HepG2 (cell line): ENCODE results near the gene ABHD4.

Experiments used
- CREB1 ChIP-seq, 2 experiments: fragments of 450-650 bp in 1 of 2; IDR thresholded peaks; 2 replicates each; pipeline ENCODE4 v1.6.1; 2016 to 2017; ENCODE audit warnings: control low read depth in 1 of 2, mild to moderate bottlenecking in 1 of 2, missing compliant biosample characterization in 1 of 2, missing genetic modification characterization in 1 of 2
- HNRNPH1 ChIP-seq: fragments of 200-400 bp; formaldehyde crosslinking; optimal IDR thresholded peaks from 2 replicates; pipeline ENCODE3; 2017; ENCODE audit warnings: mild to moderate bottlenecking, low read depth, low read length
- KDM5B ChIP-seq: sonication (generic); formaldehyde crosslinking; IDR thresholded peaks from 2 replicates; pipeline ENCODE4 v1.4.0; 2020; ENCODE audit warnings: missing genetic modification reagents, mild to moderate bottlenecking, borderline replicate concordance
- RFX1 ChIP-seq: fragments of 450-650 bp; IDR thresholded peaks from 2 replicates; pipeline ENCODE4 v1.6.1; 2017
- SPEN ChIP-seq: sonication (generic); formaldehyde crosslinking; IDR thresholded peaks from 2 replicates; pipeline ENCODE4 v1.5.1; 2020; ENCODE audit warnings: low read depth, mild to moderate bottlenecking, missing genetic modification reagents
- TBL1XR1 ChIP-seq: fragments of 150-350 bp; IDR thresholded peaks from 2 replicates; pipeline ENCODE4 v1.6.1; 2014; ENCODE audit warnings: borderline replicate concordance, low read length; ENCODE audit not compliant: partially characterized antibody
- XBP1 ChIP-seq: sonication (generic); formaldehyde crosslinking; IDR thresholded peaks from 2 replicates; pipeline ENCODE4 v1.5.0; 2020; ENCODE audit warnings: missing genetic modification reagents
- ZNF160 ChIP-seq: sonication (generic); formaldehyde crosslinking; IDR thresholded peaks from 2 replicates; pipeline ENCODE4 v1.8.0; 2022; ENCODE audit warnings: mild to moderate bottlenecking, inconsistent platforms, missing genetic modification reagents
- ZNF782 ChIP-seq: sonication (generic); formaldehyde crosslinking; IDR thresholded peaks from 2 replicates; pipeline ENCODE4 v1.4.0; 2020; ENCODE audit warnings: missing genetic modification reagents, mild to moderate bottlenecking, borderline replicate concordance
- TF ChIP-seq, protein P1 (sequence below): sonication (generic); formaldehyde crosslinking; IDR thresholded peaks from 2 replicates; pipeline ENCODE4 v1.4.0; 2020; ENCODE audit warnings: missing genetic modification reagents
- TF ChIP-seq, protein P2 (sequence below): sonication (generic); formaldehyde crosslinking; IDR thresholded peaks from 2 replicates; pipeline ENCODE4 v1.5.0; 2020; ENCODE audit warnings: mild to moderate bottlenecking, missing genetic modification reagents, moderate library complexity
- TF ChIP-seq, protein P3 (sequence below): sonication (generic); formaldehyde crosslinking; IDR thresholded peaks from 2 replicates; pipeline ENCODE4 v1.9.0; 2021; ENCODE audit warnings: missing genetic modification reagents, mild to moderate bottlenecking, borderline replicate concordance
- TF ChIP-seq, protein P4 (sequence below): sonication (generic); formaldehyde crosslinking; IDR thresholded peaks from 2 replicates; pipeline ENCODE4 v1.4.0; 2020; ENCODE audit warnings: mild to moderate bottlenecking, missing genetic modification reagents
- TF ChIP-seq, protein P5 (sequence below): sonication (generic); formaldehyde crosslinking; IDR thresholded peaks from 2 replicates; pipeline ENCODE4 v1.4.0; 2020; ENCODE audit warnings: mild to moderate bottlenecking, low read depth, missing genetic modification reagents

DNA sequence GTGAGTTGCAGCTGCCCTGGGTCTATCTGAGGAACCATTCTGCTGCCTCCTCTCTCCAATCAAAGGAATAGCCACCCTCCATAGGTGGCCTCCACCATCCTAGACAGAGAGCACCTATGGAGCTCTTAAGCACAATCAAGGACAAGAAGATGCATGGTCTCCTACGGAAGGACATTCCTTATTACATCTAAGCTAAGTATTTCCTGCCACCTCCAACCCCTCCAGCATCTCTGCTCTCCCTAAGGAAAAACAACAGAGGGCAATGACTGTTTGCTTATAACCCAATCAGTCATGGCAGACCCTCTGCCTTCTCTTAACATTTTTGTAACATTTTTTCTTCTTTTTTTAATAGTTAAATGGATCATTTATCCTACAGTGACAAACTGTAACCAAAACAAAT is 60.8 kb downstream of the ABHD4 start:
- TF ChIP-seq ZNF782 = no peak
- TF ChIP-seq TBL1XR1 = no peak
- no peak for TF ChIP-seq KDM5B (CRISPR knock-in tag)
- TF ChIP-seq RFX1 = no peak
- TF ChIP-seq, protein P1, sequence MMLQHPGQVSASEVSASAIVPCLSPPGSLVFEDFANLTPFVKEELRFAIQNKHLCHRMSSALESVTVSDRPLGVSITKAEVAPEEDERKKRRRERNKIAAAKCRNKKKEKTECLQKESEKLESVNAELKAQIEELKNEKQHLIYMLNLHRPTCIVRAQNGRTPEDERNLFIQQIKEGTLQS (CRISPR knock-in tag) = no peak
- no peak for TF ChIP-seq XBP1 (CRISPR knock-in tag)
- TF ChIP-seq SPEN (CRISPR knock-in tag) = no peak
- TF ChIP-seq, protein P2, sequence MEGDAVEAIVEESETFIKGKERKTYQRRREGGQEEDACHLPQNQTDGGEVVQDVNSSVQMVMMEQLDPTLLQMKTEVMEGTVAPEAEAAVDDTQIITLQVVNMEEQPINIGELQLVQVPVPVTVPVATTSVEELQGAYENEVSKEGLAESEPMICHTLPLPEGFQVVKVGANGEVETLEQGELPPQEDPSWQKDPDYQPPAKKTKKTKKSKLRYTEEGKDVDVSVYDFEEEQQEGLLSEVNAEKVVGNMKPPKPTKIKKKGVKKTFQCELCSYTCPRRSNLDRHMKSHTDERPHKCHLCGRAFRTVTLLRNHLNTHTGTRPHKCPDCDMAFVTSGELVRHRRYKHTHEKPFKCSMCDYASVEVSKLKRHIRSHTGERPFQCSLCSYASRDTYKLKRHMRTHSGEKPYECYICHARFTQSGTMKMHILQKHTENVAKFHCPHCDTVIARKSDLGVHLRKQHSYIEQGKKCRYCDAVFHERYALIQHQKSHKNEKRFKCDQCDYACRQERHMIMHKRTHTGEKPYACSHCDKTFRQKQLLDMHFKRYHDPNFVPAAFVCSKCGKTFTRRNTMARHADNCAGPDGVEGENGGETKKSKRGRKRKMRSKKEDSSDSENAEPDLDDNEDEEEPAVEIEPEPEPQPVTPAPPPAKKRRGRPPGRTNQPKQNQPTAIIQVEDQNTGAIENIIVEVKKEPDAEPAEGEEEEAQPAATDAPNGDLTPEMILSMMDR (CRISPR knock-in tag) = no peak
- TF ChIP-seq, protein P3, sequence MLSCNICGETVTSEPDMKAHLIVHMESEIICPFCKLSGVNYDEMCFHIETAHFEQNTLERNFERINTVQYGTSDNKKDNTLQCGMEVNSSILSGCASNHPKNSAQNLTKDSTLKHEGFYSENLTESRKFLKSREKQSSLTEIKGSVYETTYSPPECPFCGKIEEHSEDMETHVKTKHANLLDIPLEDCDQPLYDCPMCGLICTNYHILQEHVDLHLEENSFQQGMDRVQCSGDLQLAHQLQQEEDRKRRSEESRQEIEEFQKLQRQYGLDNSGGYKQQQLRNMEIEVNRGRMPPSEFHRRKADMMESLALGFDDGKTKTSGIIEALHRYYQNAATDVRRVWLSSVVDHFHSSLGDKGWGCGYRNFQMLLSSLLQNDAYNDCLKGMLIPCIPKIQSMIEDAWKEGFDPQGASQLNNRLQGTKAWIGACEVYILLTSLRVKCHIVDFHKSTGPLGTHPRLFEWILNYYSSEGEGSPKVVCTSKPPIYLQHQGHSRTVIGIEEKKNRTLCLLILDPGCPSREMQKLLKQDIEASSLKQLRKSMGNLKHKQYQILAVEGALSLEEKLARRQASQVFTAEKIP = no peak
- TF ChIP-seq, protein P4, sequence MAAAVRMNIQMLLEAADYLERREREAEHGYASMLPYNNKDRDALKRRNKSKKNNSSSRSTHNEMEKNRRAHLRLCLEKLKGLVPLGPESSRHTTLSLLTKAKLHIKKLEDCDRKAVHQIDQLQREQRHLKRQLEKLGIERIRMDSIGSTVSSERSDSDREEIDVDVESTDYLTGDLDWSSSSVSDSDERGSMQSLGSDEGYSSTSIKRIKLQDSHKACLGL = no peak
- TF ChIP-seq, protein P5, sequence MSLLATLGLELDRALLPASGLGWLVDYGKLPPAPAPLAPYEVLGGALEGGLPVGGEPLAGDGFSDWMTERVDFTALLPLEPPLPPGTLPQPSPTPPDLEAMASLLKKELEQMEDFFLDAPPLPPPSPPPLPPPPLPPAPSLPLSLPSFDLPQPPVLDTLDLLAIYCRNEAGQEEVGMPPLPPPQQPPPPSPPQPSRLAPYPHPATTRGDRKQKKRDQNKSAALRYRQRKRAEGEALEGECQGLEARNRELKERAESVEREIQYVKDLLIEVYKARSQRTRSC (CRISPR knock-in tag) = no peak
- no peak for TF ChIP-seq HNRNPH1
- TF ChIP-seq ZNF160 = no peak
- TF ChIP-seq CREB1 (IDR thresholded peaks at IDR 0.05) = no peak
- TF ChIP-seq CREB1 (CRISPR knock-in tag; IDR thresholded peaks at IDR 0.05) = no peak
